Measurements from ENCODE around the gene LMX1A.

LMX1A gene

GRCh38 chr1:165216254-165216653 lies 140.3 kb downstream of the LMX1A start:
- TF ChIP-seq CTCF (IDR thresholded peaks at IDR 0.05) = no peak
- H3K27ac ChIP-seq = no peak overlapping the region

DNA sequence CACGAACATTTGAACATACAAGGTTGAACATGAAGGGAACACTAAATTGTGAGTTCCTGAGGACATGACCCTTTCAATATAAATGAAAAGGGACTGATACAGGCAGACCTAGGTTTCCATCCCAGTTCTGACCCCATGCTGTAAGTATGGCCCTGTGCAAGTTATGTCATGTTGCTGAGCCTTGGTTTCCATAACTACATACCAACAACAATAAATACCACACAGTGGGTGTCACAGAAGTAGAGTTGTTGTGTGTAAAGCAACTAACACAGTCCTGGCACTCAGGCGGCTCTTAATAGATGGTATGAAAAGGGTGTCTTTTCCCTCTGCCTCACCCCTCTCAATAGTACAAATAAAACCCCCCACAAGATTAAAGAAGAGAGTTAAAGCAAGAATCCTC lies 140.8 kb downstream of the LMX1A start:
- no peak overlapping the region for H3K27ac ChIP-seq
- no peak for TF ChIP-seq CTCF (IDR thresholded peaks at IDR 0.05)
- no peak for TF ChIP-seq ZFX (IDR thresholded peaks at IDR 0.05; ENCODE audit: borderline replicate concordance)

- no peak for TF ChIP-seq CTCF (IDR thresholded peaks at IDR 0.05)
- TF ChIP-seq ZFX (IDR thresholded peaks at IDR 0.05; ENCODE audit: borderline replicate concordance) = no peak
- no peak overlapping the region for H3K27ac ChIP-seq
These were observed 144.3 kb downstream of the LMX1A start for GRCh38 chr1:165212229-165212628.

DNA sequence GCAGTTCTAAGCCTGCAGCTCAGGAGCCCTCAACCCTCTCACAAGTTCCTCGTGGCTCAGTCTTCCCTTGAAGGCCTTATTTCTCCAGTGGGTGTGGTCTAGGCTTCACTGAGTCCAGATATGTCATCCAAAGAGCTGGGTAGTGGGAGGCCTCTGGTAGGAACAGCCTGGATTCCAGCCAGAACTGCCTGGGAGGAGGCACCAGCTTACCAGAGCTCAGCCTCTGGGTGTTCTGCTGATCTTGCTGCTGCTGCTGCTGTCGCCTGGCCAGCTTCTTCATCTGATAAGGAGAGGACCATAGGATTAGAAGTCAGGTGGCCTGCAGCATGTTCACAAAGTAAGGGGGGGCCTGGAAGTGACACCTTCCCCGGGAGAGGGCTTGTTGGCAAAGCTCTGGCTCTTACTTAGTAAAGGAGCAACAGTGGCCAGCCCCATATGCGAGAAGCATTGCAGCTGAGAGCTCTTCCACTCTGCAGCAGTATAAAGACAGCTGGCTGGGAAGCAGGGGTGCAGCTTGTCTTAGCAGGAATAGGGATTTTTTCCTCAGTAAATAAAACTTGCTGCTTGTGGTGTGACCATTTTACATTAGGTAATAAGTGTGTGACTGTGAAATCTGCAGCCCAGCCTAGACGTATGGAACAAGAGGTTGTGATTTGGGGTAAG lies 148.5 kb downstream of the LMX1A start:
- no peak for TF ChIP-seq CTCF (IDR thresholded peaks at IDR 0.05)
- no peak for TF ChIP-seq ZFX (IDR thresholded peaks at IDR 0.05; ENCODE audit: borderline replicate concordance)

GRCh38 chr1:165205145-165205544 lies 151.4 kb downstream of the LMX1A start:
- TF ChIP-seq ZFX (IDR thresholded peaks at IDR 0.05; ENCODE audit: borderline replicate concordance) = no peak
- no peak for TF ChIP-seq CTCF (IDR thresholded peaks at IDR 0.05)
- H3K27ac ChIP-seq = no peak overlapping the region

More for the DNA sequence above, 148.5 kb downstream of the LMX1A start:
- H3K27ac ChIP-seq = no peak overlapping the region

DNA sequence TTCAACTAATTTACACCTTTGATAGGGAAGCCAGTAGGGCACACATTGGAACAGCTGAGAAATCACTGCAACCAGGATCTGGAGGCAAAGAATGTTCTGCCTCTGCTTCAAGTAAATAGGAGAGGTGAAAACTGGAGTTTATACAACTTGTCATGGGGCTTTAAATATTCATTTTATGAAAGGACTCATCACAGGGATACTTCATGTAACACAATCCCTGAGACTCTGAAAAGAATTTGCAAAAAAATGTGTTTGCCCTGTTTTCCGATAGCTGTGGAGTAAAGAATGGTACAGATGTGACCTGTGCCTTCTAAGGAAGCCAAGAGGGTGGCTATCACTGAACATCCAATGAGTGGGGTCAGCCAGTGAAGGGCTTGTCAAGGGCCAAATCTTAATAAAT lies 152.0 kb downstream of the LMX1A start:
- TF ChIP-seq ZFX (IDR thresholded peaks at IDR 0.05; ENCODE audit: borderline replicate concordance) = no peak
- TF ChIP-seq CTCF (IDR thresholded peaks at IDR 0.05) = no peak
- H3K27ac ChIP-seq = no peak overlapping the region

GRCh38 chr1:165191087-165191486 lies 165.4 kb downstream of the LMX1A start:
- TF ChIP-seq CTCF (IDR thresholded peaks at IDR 0.05) = no peak
- TF ChIP-seq ZFX (IDR thresholded peaks at IDR 0.05; ENCODE audit: borderline replicate concordance) = no peak
- no peak overlapping the region for H3K27ac ChIP-seq

Measured in 22Rv1 (cell line).